Adrenal gland (tissue), 5 donors: Measurements from ENCODE around the gene ATP6V1G1.

ENCODE experiments used
- POLR2A ChIP-seq, 2 donors: fragments of 450-650 bp; IDR thresholded peaks; one replicate each; pipeline ENCODE4 v1.6.1; 2017; ENCODE audit warnings: antibody characterized with exemption in 2 of 2, mild to moderate bottlenecking in 2 of 2, moderate library complexity in 1 of 2
- TF ChIP-seq, protein P1 (sequence below), 6 experiments: fragments of 450-650 bp in 4 of 6; fragments of 200-600 bp in 2 of 6; sonication (generic) in 1 of 6; IDR thresholded peaks; 1 replicate in 5 of 6; 2 replicates in 1 of 6; pipeline versions ENCODE4 v1.5.1 to v1.8.0; 2016 to 2021; ENCODE audit warnings: antibody characterized with exemption in 6 of 6, mild to moderate bottlenecking in 2 of 6, moderate library complexity in 1 of 6
- donor health status: DM: no; HTN: no; CAD: no.

DNA sequence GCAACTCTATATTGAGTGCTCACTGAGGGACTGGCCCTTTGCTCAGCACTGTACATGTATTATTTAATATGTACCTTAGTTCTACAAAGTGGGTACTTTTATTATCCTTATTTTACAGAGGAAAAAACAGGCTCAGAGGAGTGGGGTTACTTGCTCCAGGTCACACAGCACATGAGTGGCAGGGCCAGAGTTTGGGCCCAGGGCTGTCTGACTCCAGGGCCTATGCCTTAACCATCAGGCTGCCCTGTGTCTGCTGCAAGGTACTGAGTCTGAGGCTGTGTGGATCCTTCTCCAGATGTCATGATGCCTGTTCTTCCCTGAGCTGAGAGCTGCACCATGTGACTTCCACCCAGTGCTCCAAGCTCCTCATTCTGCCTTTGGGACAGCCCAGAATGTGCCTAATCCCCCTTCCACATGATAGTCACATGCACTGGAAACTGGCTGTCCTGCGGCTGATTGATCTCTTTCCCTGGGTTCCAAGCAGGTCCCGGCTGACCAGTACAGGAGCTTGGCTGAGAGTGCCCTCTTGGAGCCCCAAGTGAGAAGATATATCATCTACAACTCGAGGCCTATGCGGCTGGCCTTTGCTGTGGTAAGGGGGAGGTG, 38.9 kb downstream of the ATP6V1G1 start:
- TF ChIP-seq, protein P1, sequence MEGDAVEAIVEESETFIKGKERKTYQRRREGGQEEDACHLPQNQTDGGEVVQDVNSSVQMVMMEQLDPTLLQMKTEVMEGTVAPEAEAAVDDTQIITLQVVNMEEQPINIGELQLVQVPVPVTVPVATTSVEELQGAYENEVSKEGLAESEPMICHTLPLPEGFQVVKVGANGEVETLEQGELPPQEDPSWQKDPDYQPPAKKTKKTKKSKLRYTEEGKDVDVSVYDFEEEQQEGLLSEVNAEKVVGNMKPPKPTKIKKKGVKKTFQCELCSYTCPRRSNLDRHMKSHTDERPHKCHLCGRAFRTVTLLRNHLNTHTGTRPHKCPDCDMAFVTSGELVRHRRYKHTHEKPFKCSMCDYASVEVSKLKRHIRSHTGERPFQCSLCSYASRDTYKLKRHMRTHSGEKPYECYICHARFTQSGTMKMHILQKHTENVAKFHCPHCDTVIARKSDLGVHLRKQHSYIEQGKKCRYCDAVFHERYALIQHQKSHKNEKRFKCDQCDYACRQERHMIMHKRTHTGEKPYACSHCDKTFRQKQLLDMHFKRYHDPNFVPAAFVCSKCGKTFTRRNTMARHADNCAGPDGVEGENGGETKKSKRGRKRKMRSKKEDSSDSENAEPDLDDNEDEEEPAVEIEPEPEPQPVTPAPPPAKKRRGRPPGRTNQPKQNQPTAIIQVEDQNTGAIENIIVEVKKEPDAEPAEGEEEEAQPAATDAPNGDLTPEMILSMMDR (IDR thresholded peaks at IDR 0.05), result no peak
- no peak for TF ChIP-seq POLR2A (IDR thresholded peaks at IDR 0.05)
